Astrocyte of the spinal cord (primary cell): Measurements from ENCODE around the gene BABAM2.
"Not testable (repeated sequence)": the region's sequence is repeated elsewhere in the genome, so short reads cannot be mapped to it uniquely, and the experiment has no call there.

Experiments used
- DNase-seq: peaks from one replicate; pipeline ENCODE4 v3.0.0; 2011; ENCODE audit warnings: low read depth, low spot score
- H3K4me3 ChIP-seq: 2 replicates; pipeline ENCODE4 v1.5.1; 2011; ENCODE audit warnings: low read depth, mild to moderate bottlenecking, low read length, moderate library complexity
- CTCF ChIP-seq: IDR thresholded peaks from 2 replicates; pipeline ENCODE4 v1.5.1; 2012; ENCODE audit warnings: low read depth, mild to moderate bottlenecking, low read length, inconsistent platforms
- in situ Hi-C: cut with HindIII; loops from 2 replicates; pipeline ENCODE4 v1.10.0; 2017; ENCODE audit warnings: low sequenced_read_pairs

BABAM2 gene

GRCh38 chr2:28250006-28250405 lies 359.5 kb downstream of the BABAM2 start:
- in situ Hi-C loops, result no loop called here
- no peak overlapping the region for H3K4me3 ChIP-seq
- DNase-seq, result peak; percentile 86
- no peak for TF ChIP-seq CTCF

GRCh38 chr2:28251337-28251736 lies 360.8 kb downstream of the BABAM2 start:
- in situ Hi-C loops, result no loop called here
- no peak overlapping the region for H3K4me3 ChIP-seq
- TF ChIP-seq CTCF, result no peak
- no peak for DNase-seq

DNA sequence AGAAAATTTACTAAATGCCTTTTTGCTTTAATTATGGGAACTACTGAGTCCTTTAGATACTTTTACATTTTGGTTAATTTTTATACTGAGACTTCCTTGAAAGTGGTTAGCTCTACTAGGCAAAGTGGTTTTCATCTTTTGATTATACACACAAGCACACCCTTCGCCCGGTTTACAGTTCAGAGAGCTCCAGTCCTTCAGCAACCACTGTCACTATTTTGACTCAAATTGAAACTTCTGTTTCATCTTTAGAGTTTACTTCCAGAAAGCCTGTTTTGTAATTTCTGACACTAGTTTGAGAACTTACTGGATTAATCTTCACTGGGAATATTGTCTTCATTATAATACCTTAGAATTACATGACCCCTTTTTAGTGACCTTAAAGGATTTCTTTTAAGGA lies 361.8 kb downstream of the BABAM2 start:
- no peak for TF ChIP-seq CTCF
- in situ Hi-C loops, result no loop called here
- H3K4me3 ChIP-seq, result no peak overlapping the region
- DNase-seq, result no peak

DNA sequence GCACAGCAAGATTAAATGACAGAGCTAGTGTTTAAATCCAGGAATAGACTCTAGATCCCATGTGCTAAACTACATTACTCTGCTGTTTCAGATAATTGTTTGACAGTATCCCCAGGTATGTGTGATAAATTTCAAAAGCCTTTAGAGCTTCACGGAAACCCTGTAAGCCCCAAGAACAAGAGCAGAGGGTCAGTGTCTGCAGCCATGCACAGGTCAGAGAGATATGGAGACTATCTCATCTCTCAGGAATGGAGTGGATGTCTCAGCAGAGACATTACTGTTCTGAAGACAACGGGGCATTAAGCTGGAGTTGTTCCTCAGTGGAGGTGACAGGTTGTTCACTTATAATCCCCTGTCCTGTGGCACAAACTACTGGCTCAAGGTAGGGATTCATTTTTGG lies 363.0 kb downstream of the BABAM2 start:
- DNase-seq, result no peak
- in situ Hi-C loops, result no loop called here
- no peak for TF ChIP-seq CTCF
- no peak overlapping the region for H3K4me3 ChIP-seq

- DNase-seq, in situ Hi-C loops, H3K4me3 ChIP-seq: not testable (repeated sequence)
Measured at GRCh38 chr2:28255231-28255630, 364.7 kb downstream of the BABAM2 start.

DNA sequence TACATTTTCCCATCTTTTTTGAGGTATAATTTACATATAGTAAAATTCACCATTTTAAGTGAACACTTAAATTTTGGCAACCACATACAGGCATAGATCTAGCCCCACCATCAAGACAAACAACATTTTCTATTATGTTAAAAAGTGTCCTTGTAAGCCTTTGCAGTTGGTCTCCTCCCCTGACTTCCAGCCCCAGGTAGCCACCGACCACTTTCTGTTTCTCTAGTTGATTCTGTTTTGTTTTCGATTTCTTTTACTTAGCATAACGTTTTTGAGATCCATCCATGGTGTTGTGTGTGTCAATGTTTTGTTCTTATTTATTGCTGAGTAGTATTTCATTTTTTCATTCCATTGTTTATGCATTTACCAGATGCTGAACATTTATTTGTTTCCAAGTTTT lies 366.7 kb downstream of the BABAM2 start:
- in situ Hi-C loops, result no loop called here
- H3K4me3 ChIP-seq, result no peak overlapping the region
- no peak for TF ChIP-seq CTCF
- DNase-seq, result no peak

DNA sequence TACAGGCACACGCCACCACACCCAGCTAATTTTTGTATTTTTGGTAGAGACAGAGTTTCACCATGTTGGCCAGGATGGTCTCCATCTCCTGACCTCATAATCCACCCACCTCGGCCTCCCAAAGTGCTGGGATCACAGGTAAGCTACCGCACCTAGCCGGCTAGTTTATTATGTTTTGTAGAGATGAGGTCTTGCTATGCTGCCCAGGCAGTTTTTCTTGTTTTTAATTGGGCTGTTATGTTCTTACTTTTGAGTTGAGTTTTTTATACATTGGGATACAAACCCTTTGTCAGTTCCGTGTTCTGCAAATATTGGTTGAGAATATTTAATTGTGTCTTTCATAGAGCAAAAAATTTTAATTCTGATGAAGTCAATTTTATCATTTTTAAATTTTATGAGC lies 368.7 kb downstream of the BABAM2 start:
- in situ Hi-C loops, DNase-seq, H3K4me3 ChIP-seq: not testable (repeated sequence)

DNA sequence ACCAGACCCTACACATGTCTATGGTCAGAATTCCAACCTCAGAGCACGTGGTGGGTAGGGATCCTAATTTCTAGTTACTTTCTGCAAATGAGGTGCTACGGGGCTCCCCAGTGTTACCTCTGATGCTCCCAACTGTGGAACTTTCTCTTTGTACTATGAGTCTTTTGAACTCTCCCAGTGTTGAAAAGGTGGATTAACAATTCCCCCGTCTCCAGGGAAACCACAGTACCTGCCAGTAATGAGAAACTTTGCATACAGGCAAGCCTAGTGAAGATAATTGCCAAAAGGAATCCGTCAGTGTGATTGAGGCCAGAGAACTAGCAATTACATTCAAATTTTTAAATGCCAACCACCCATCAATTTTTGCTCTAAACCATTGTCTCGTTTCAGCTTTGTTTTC lies 373.2 kb downstream of the BABAM2 start:
- no peak for DNase-seq
- in situ Hi-C loops, result no loop called here
- TF ChIP-seq CTCF, result no peak
- no peak overlapping the region for H3K4me3 ChIP-seq
